Tibial nerve (tissue), 4 donors: ENCODE results near the gene GDF9. TPM values are rescaled to one million over a fixed set of nuclear protein-coding genes. Genes with fewer than 3 reads are reported as not detected.
"Not testable (repeated sequence)": the region's sequence is repeated elsewhere in the genome, so short reads cannot be mapped to it uniquely, and the experiment has no call there.

Experiments used
- DNase-seq, 2 donors: peaks; one replicate each; pipeline ENCODE4 v3.0.0-alpha.2; 2019; ENCODE audit warnings: low spot score in 2 of 2
- H3K27ac ChIP-seq, 4 donors: fragments of 200-600 bp; sonication (generic) in 3 of 4; one replicate each; pipeline ENCODE4 v1.5.1; 2017 to 2019; ENCODE audit warnings: mild to moderate bottlenecking in 1 of 4
- H3K27me3 ChIP-seq, 2 donors: fragments of 200-600 bp; sonication (generic) in 1 of 2; one replicate each; pipeline versions ENCODE4 v1.5.1 to v1.6.0; 2017 to 2019
- H3K36me3 ChIP-seq, 3 donors: fragments of 200-600 bp; sonication (generic); one replicate each; pipeline ENCODE4 v1.5.1; 2018 to 2019
- H3K4me1 ChIP-seq, 4 donors: fragments of 200-600 bp; sonication (generic) in 3 of 4; one replicate each; pipeline ENCODE4 v1.5.1; 2017 to 2019
- H3K4me3 ChIP-seq, 4 donors: fragments of 200-600 bp; sonication (generic) in 3 of 4; one replicate each; pipeline ENCODE4 v1.5.1; 2017 to 2019; ENCODE audit warnings: mild to moderate bottlenecking in 1 of 4, moderate library complexity in 1 of 4
- H3K9me3 ChIP-seq, 4 donors: fragments of 200-600 bp; sonication (generic) in 3 of 4; one replicate each; pipeline ENCODE4 v1.5.1; 2017 to 2019
- CTCF ChIP-seq, 5 experiments: fragments of 200-600 bp in 3 of 5; fragments of 450-650 bp in 2 of 5; sonication (generic) in 3 of 5; IDR thresholded peaks; one replicate each; pipeline ENCODE4 v1.5.1; 2016 to 2019; ENCODE audit warnings: antibody characterized with exemption in 5 of 5, mild to moderate bottlenecking in 3 of 5, moderate library complexity in 2 of 5
- EP300 ChIP-seq, 2 donors: sonication (generic); formaldehyde crosslinking; IDR thresholded peaks; one replicate each; pipeline ENCODE4 v1.6.1; 2017; ENCODE audit warnings: antibody characterized with exemption in 2 of 2, mild to moderate bottlenecking in 1 of 2
- POLR2A ChIP-seq, 2 donors: fragments of 450-650 bp; IDR thresholded peaks; one replicate each; pipeline ENCODE4 v1.6.1; 2017; ENCODE audit warnings: antibody characterized with exemption in 2 of 2, mild to moderate bottlenecking in 2 of 2, moderate library complexity in 2 of 2
- WGBS, 2 donors: methylation state at CpG; one replicate each; pipeline ENCODE4 v1.1.5; 2018; 5-methylcytosine and 5-hydroxymethylcytosine counted together
- total RNA-seq, 4 donors: library from RNA; depleted of rRNA; stranded (reverse); fragments of >200 nt; gene quantifications; one replicate each; pipeline ENCODE4 v1.1.0, GENCODE V29; 2016

The GDF9 gene
- total RNA-seq, 4 donors from 2014 or later, result 0.44 to 0.60 TPM; not detected in 2

GRCh38 chr5:132856011-132856410, 10.3 kb downstream of the GDF9 start:
- no peak for TF ChIP-seq EP300 (IDR thresholded peaks at IDR 0.05)
- TF ChIP-seq POLR2A (IDR thresholded peaks at IDR 0.05), result no peak
- no peak for TF ChIP-seq CTCF (IDR thresholded peaks at IDR 0.05)
- Histone ChIP-seq H3K4me3 (no peak overlapping the region), H3K27ac (no peak overlapping the region), H3K9me3 (no peaks in the 10 kb centered on the region), H3K4me1 (no peaks in the 10 kb centered on the region), H3K27me3 (no peaks in the 10 kb centered on the region), H3K36me3 (no peaks in the 10 kb centered on the region)
- WGBS, 2 donors, result 80 to 90% methylated on average over 3 of the region's 3 CpGs
- DNase-seq, result no peak

GRCh38 chr5:132854992-132855391, 11.3 kb downstream of the GDF9 start:
- not testable (repeated sequence) for H3K4me3 ChIP-seq, H3K9me3 ChIP-seq, H3K27ac ChIP-seq, H3K4me1 ChIP-seq, H3K36me3 ChIP-seq, H3K27me3 ChIP-seq, DNase-seq
- 96 to 98% methylated on average over 5 of the region's 5 CpGs for WGBS, 2 donors

GRCh38 chr5:132854301-132854700, 12.0 kb downstream of the GDF9 start:
- H3K36me3 ChIP-seq, result no peaks in the 10 kb centered on the region
- TF ChIP-seq POLR2A (IDR thresholded peaks at IDR 0.05), result no peak
- no peak for TF ChIP-seq CTCF (IDR thresholded peaks at IDR 0.05)
- no peak for TF ChIP-seq EP300 (IDR thresholded peaks at IDR 0.05)
- no peak overlapping the region for H3K27ac ChIP-seq
- H3K27me3 ChIP-seq, result no peaks in the 10 kb centered on the region
- no peak overlapping the region for H3K4me3 ChIP-seq
- 29 to 36% methylated on average over 3 of the region's 3 CpGs for WGBS, 2 donors
- no peaks in the 10 kb centered on the region for H3K9me3 ChIP-seq
- DNase-seq, result no peak
- H3K4me1 ChIP-seq, result no peaks in the 10 kb centered on the region

- DNase-seq, result no peak
- no peak for TF ChIP-seq POLR2A (IDR thresholded peaks at IDR 0.05)
- TF ChIP-seq EP300 (IDR thresholded peaks at IDR 0.05), result no peak
- TF ChIP-seq CTCF (IDR thresholded peaks at IDR 0.05), result no peak
- Histone ChIP-seq H3K27ac (no peak overlapping the region), H3K4me1 (no peaks in the 10 kb centered on the region), H3K4me3 (no peak overlapping the region), H3K36me3 (no peaks in the 10 kb centered on the region), H3K27me3 (no peaks in the 10 kb centered on the region), H3K9me3 (no peaks in the 10 kb centered on the region)
- 15 to 31% methylated on average over 1 of the region's 1 CpG for WGBS, 2 donors
Observed at GRCh38 chr5:132853790-132854189, 12.5 kb downstream of the GDF9 start.

GRCh38 chr5:132853323-132853722, 12.9 kb downstream of the GDF9 start:
- WGBS, 2 donors, result 88 to 90% methylated on average over 3 of the region's 3 CpGs
- TF ChIP-seq CTCF (IDR thresholded peaks at IDR 0.05) (no peak), POLR2A (IDR thresholded peaks at IDR 0.05) (no peak), EP300 (IDR thresholded peaks at IDR 0.05) (no peak)
- H3K27ac ChIP-seq, result no peak overlapping the region
- no peaks in the 10 kb centered on the region for H3K9me3 ChIP-seq
- H3K27me3 ChIP-seq, result no peaks in the 10 kb centered on the region
- no peak for DNase-seq
- H3K4me1 ChIP-seq, result no peaks in the 10 kb centered on the region
- H3K36me3 ChIP-seq, result no peaks in the 10 kb centered on the region
- H3K4me3 ChIP-seq, result no peak overlapping the region

DNA sequence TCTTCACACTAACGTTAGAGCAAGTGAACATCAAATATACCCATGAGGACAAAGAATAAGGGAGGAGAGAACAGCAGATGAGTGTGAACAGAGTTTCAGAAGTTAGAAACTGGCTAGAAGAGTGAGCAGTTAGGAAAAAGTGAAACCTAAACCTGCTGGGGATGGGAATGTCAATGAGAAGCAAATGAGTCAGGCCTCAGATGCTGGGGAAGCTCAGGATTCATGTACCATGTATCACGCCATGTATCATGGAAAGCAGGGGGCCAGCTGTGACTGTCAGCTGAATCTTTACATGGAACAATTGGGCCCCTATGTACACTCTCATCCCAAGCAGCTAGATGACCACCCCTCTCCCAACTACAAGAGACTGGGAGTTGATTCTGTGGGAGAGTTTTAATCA, 16.2 kb downstream of the GDF9 start:
- Histone ChIP-seq H3K4me1 (no peaks in the 10 kb centered on the region), H3K4me3 (no peak overlapping the region), H3K36me3 (no peaks in the 10 kb centered on the region), H3K27ac (no peak overlapping the region), H3K9me3 (no peaks in the 10 kb centered on the region), H3K27me3 (no peaks in the 10 kb centered on the region)
- TF ChIP-seq EP300 (IDR thresholded peaks at IDR 0.05) (no peak), CTCF (IDR thresholded peaks at IDR 0.05) (no peak), POLR2A (IDR thresholded peaks at IDR 0.05) (no peak)
- DNase-seq, result no peak
- WGBS, 2 donors, result 72 to 83% methylated on average over 2 of the region's 2 CpGs
